Peyer's patch (tissue), 4 donors: ENCODE data around the gene MYOZ3.

ENCODE experiments used
- POLR2A ChIP-seq, 2 donors: fragments of 450-650 bp; IDR thresholded peaks; one replicate each; pipeline ENCODE4 v1.5.1; 2017; ENCODE audit warnings: antibody characterized with exemption in 2 of 2, mild to moderate bottlenecking in 2 of 2, moderate library complexity in 2 of 2
- TF ChIP-seq, protein P1 (sequence below), 6 experiments: fragments of 450-650 bp in 4 of 6; fragments of 200-600 bp in 2 of 6; sonication (generic) in 1 of 6; IDR thresholded peaks; one replicate each; pipeline ENCODE4 v1.5.1; 2017 to 2019; ENCODE audit warnings: antibody characterized with exemption in 6 of 6, mild to moderate bottlenecking in 3 of 6, moderate library complexity in 1 of 6

- TF ChIP-seq POLR2A (IDR thresholded peaks at IDR 0.05) = no peak
- TF ChIP-seq, protein P1, sequence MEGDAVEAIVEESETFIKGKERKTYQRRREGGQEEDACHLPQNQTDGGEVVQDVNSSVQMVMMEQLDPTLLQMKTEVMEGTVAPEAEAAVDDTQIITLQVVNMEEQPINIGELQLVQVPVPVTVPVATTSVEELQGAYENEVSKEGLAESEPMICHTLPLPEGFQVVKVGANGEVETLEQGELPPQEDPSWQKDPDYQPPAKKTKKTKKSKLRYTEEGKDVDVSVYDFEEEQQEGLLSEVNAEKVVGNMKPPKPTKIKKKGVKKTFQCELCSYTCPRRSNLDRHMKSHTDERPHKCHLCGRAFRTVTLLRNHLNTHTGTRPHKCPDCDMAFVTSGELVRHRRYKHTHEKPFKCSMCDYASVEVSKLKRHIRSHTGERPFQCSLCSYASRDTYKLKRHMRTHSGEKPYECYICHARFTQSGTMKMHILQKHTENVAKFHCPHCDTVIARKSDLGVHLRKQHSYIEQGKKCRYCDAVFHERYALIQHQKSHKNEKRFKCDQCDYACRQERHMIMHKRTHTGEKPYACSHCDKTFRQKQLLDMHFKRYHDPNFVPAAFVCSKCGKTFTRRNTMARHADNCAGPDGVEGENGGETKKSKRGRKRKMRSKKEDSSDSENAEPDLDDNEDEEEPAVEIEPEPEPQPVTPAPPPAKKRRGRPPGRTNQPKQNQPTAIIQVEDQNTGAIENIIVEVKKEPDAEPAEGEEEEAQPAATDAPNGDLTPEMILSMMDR (IDR thresholded peaks at IDR 0.05) = no peak
These were observed 29.7 kb downstream of the MYOZ3 start for GRCh38 chr5:150690760-150691159.
